NCI-H2227 (cell line): ENCODE measurements around the gene PRSS1.
"Not testable (repeated sequence)": the region's sequence is repeated elsewhere in the genome, so short reads cannot be mapped to it uniquely, and the experiment has no call there.

Experiments used
- DNase-seq: peaks from one replicate; lab custom pipeline; 2025; ENCODE audit not compliant: unreplicated experiment; lab: John Stamatoyannopoulos, UW

Gene PRSS1

GRCh38 chr7:142746264-142746663 lies 3.0 kb upstream of the PRSS1 start:
- DNase-seq = no peak

GRCh38 chr7:142748410-142748809 lies 862 bp upstream of the PRSS1 start:
- not testable (repeated sequence) for DNase-seq

- no peak for DNase-seq
Observed at GRCh38 chr7:142750321-142750938, 1.2 kb downstream of the PRSS1 start.

GRCh38 chr7:142751526-142752175 lies 2.4 kb downstream of the PRSS1 start:
- DNase-seq = not testable (repeated sequence)

GRCh38 chr7:142752376-142753225 lies 3.3 kb downstream of the PRSS1 start:
- no peak for DNase-seq

GRCh38 chr7:142753366-142753765 lies 4.1 kb downstream of the PRSS1 start:
- no peak for DNase-seq

GRCh38 chr7:142753925-142754491 lies 4.7 kb downstream of the PRSS1 start:
- DNase-seq = not testable (repeated sequence)

- DNase-seq = no peak
Observed at GRCh38 chr7:142754681-142755575, 5.7 kb downstream of the PRSS1 start.

- DNase-seq = not testable (repeated sequence)
Observed at GRCh38 chr7:142758312-142758711, 9.0 kb downstream of the PRSS1 start.

- no peak for DNase-seq
Observed at GRCh38 chr7:142759433-142759832, 10.2 kb downstream of the PRSS1 start.

GRCh38 chr7:142760071-142760642 lies 10.9 kb downstream of the PRSS1 start:
- no peak for DNase-seq

GRCh38 chr7:142761606-142762005 lies 12.3 kb downstream of the PRSS1 start:
- DNase-seq = not testable (repeated sequence)

- no peak for DNase-seq
Observed at GRCh38 chr7:142762104-142762503, 12.8 kb downstream of the PRSS1 start.

GRCh38 chr7:142767451-142767850 lies 18.2 kb downstream of the PRSS1 start:
- no peak for DNase-seq

GRCh38 chr7:142767861-142768260 lies 18.6 kb downstream of the PRSS1 start:
- DNase-seq = no peak

- DNase-seq = not testable (repeated sequence)
Observed at GRCh38 chr7:142768885-142769284, 19.6 kb downstream of the PRSS1 start.

GRCh38 chr7:142770661-142771352 lies 21.5 kb downstream of the PRSS1 start, which contains the start of gene PRSS2:
PRSS2 (plus strand) TSS chr7:142770970; CDS start chr7:142770983, 13 bp downstream.
- DNase-seq = no peak

- DNase-seq = no peak
Observed at GRCh38 chr7:142771353-142771723, 22.1 kb downstream of the PRSS1 start.

GRCh38 chr7:142772051-142772450 lies 22.8 kb downstream of the PRSS1 start:
- no peak for DNase-seq

- DNase-seq = no peak
Observed at GRCh38 chr7:142772673-142773072, 23.4 kb downstream of the PRSS1 start.
